ENCODE results near the gene CFAP57. TPM values are rescaled to one million over a fixed set of nuclear protein-coding genes. Genes with fewer than 3 reads are reported as not detected.

Gene CFAP57
- total and polyA plus RNA-seq, 2 of the 13 experiments (the other 11 are each of a cell fraction or from before 2014, with no cell fraction given) = 0.01 TPM; not detected in 1

GRCh38 chr1:43270421-43271095 lies 98.4 kb downstream of the CFAP57 start:
- H3K4me3 ChIP-seq (replicated peaks in 1 of 3; ENCODE audit: insufficient read depth in 1 of 3, low read depth in 2 of 3, low read length in 3 of 3) = peak overlapping the region in 1 of 3 experiments; percentile 4; a peak in 1 of 6 replicates
- CTCF ChIA-PET (ENCODE audit: low intra/inter-chr PET ratio, low total read pairs) = no interaction called here
- 53% methylated on average over 14 of the region's 29 CpGs for WGBS (ENCODE audit: low lambda C conversion rate)
- no peak for DNase-seq (ENCODE audit: low spot score)
- intact Hi-C loops (cut with micrococcal nuclease; ENCODE audit: unreplicated experiment) (no loop called here), in situ Hi-C loops (cut with HindIII; ENCODE audit: extremely low pct_ligation_motif_present, low pct_unique_long_range_greater_than_20kb) (no loop called here)
- H3K36me3 ChIP-seq (replicated peaks in 1 of 2; ENCODE audit: control insufficient read depth in 1 of 2, insufficient read depth in 2 of 2, low read length in 2 of 2) = no peaks in the 10 kb centered on the region
- no peak overlapping the region for H3K9ac ChIP-seq (ENCODE audit: insufficient read depth, low read depth, low read length)
- peaks cover 0 to 3% of the 10 kb centered on the region in 2 experiments; a peak in 1 of 5 replicates for H3K27me3 ChIP-seq (ENCODE audit: control insufficient read depth in 1 of 2, insufficient read depth in 2 of 2, low read length in 2 of 2)
- H3K9me3 ChIP-seq (ENCODE audit: low read length) = no peaks in the 10 kb centered on the region
- POLR2A ChIA-PET = interaction anchor here (1.1 kb wide), 1 partner anchor 88 kb away, joined by 3 read pairs; the partner anchor contains the start of gene CDC20
- no peak for ATAC-seq
- H4K20me1 ChIP-seq (ENCODE audit: insufficient read depth, low read length) = no peaks in the 10 kb centered on the region
- H3K4me1 ChIP-seq (ENCODE audit: insufficient read depth, low read length) = peaks cover 71% of the 10 kb centered on the region
- H3K27ac ChIP-seq (ENCODE audit: extremely low read length, insufficient read depth, low read length) = no peak overlapping the region
- no peak overlapping the region for H2AFZ ChIP-seq (ENCODE audit: low read length)
- no peak for FAIRE-seq
- no TSS peak for BruUV-seq (replicated peaks)
- peak overlapping the region; percentile 39; the same call in 1 of the 2 replicates for H3K4me2 ChIP-seq (ENCODE audit: low read depth, low read length)
- no peaks in the 10 kb centered on the region for H3K79me2 ChIP-seq (ENCODE audit: insufficient read depth, low read length)
- TF ChIP-seq SP5 (CRISPR knock-in tag; IDR thresholded peaks at IDR 0.05; ENCODE audit: borderline replicate concordance, low read depth) (no peak), ZNF598 (CRISPR knock-in tag; IDR thresholded peaks at IDR 0.05; ENCODE audit: borderline replicate concordance) (no peak), DDIT3 (CRISPR knock-in tag; IDR thresholded peaks at IDR 0.05) (no peak), CERS6 (CRISPR knock-in tag; IDR thresholded peaks at IDR 0.05) (no peak), MXD3 (CRISPR knock-in tag; IDR thresholded peaks at IDR 0.05) (no peak), ZGPAT (CRISPR knock-in tag; IDR thresholded peaks at IDR 0.05) (no peak), NR0B2 (CRISPR knock-in tag; IDR thresholded peaks at IDR 0.05) (no peak), ZNF451 (CRISPR knock-in tag; IDR thresholded peaks at IDR 0.05) (no peak), ZNF230 (CRISPR knock-in tag; IDR thresholded peaks at IDR 0.05) (no peak), ZNF713 (CRISPR knock-in tag; IDR thresholded peaks at IDR 0.05) (no peak), ZNF569 (CRISPR knock-in tag; IDR thresholded peaks at IDR 0.05; ENCODE audit: borderline replicate concordance) (no peak), JUND (CRISPR knock-in tag; IDR thresholded peaks at IDR 0.05) (no peak), ZNF816 (CRISPR knock-in tag; IDR thresholded peaks at IDR 0.05; ENCODE audit: borderline replicate concordance) (no peak), SMYD3 (CRISPR knock-in tag; IDR thresholded peaks at IDR 0.05) (no peak), AHR (CRISPR knock-in tag; IDR thresholded peaks at IDR 0.05) (no peak), HDAC2 (CRISPR knock-in tag; IDR thresholded peaks at IDR 0.05) (no peak)
